KOPT-K1 (cell line): Measurements from ENCODE around the gene ATP6V1F.

Experiments used
- H3K27ac ChIP-seq: fragments of 200-600 bp; sonication (generic); 2 replicates; pipeline ENCODE4 v1.5.1; 2016; ENCODE audit warnings: antibody characterized with exemption, mild to moderate bottlenecking, low read depth, low read length; ENCODE audit not compliant: poor library complexity, severe bottlenecking
- H3K36me3 ChIP-seq: fragments of 200-600 bp; sonication (generic); 2 replicates; pipeline ENCODE4 v1.5.1; 2017; ENCODE audit warnings: antibody characterized with exemption, mild to moderate bottlenecking, low read length, moderate library complexity; ENCODE audit not compliant: insufficient read depth
- H3K9me3 ChIP-seq: fragments of 200-600 bp; sonication (generic); 2 replicates; pipeline ENCODE4 v1.5.1; 2017; ENCODE audit warnings: antibody characterized with exemption, low read length, mild to moderate bottlenecking; ENCODE audit not compliant: insufficient read depth, poor library complexity, severe bottlenecking

The ATP6V1F gene

GRCh38 chr7:128890306-128891109 is 27.9 kb downstream of the ATP6V1F start:
- H3K27ac ChIP-seq: no peak overlapping the region
- H3K9me3 ChIP-seq: no peaks in the 10 kb centered on the region
- H3K36me3 ChIP-seq: no peaks in the 10 kb centered on the region

GRCh38 chr7:128891110-128891941 is 28.7 kb downstream of the ATP6V1F start:
- Histone ChIP-seq H3K9me3 (no peaks in the 10 kb centered on the region), H3K27ac (no peak overlapping the region), H3K36me3 (no peaks in the 10 kb centered on the region)

GRCh38 chr7:128891942-128892269 is 29.2 kb downstream of the ATP6V1F start:
- no peaks in the 10 kb centered on the region for H3K36me3 ChIP-seq
- no peaks in the 10 kb centered on the region for H3K9me3 ChIP-seq
- H3K27ac ChIP-seq: no peak overlapping the region

- Histone ChIP-seq H3K9me3 (no peaks in the 10 kb centered on the region), H3K27ac (no peak overlapping the region), H3K36me3 (no peaks in the 10 kb centered on the region)
Measured at GRCh38 chr7:128892521-128893250, 30.0 kb downstream of the ATP6V1F start.

GRCh38 chr7:128893251-128894100 is 30.8 kb downstream of the ATP6V1F start:
- H3K27ac ChIP-seq: no peak overlapping the region
- peaks cover 5% of the 10 kb centered on the region for H3K9me3 ChIP-seq

GRCh38 chr7:128894101-128894440 is 31.4 kb downstream of the ATP6V1F start:
- Histone ChIP-seq H3K27ac (no peak overlapping the region), H3K36me3 (no peaks in the 10 kb centered on the region), H3K9me3 (peaks cover 10% of the 10 kb centered on the region)

More at GRCh38 chr7:128893251-128894100, 30.8 kb downstream of the ATP6V1F start:
- H3K36me3 ChIP-seq: no peaks in the 10 kb centered on the region

- Histone ChIP-seq H3K9me3 (peaks cover 22% of the 10 kb centered on the region), H3K36me3 (no peaks in the 10 kb centered on the region), H3K27ac (no peak overlapping the region)
Measured at GRCh38 chr7:128895320-128895719, 32.7 kb downstream of the ATP6V1F start.

GRCh38 chr7:128899392-128899791 is 36.7 kb downstream of the ATP6V1F start:
- no peaks in the 10 kb centered on the region for H3K36me3 ChIP-seq
- H3K9me3 ChIP-seq: peaks cover 23% of the 10 kb centered on the region
- no peak overlapping the region for H3K27ac ChIP-seq

GRCh38 chr7:128900237-128900636 is 37.6 kb downstream of the ATP6V1F start:
- H3K36me3 ChIP-seq: no peaks in the 10 kb centered on the region
- no peak overlapping the region for H3K27ac ChIP-seq
- peaks cover 23% of the 10 kb centered on the region for H3K9me3 ChIP-seq

- H3K36me3 ChIP-seq: no peaks in the 10 kb centered on the region
- H3K27ac ChIP-seq: no peak overlapping the region
- H3K9me3 ChIP-seq: peaks cover 23% of the 10 kb centered on the region
Measured at GRCh38 chr7:128902761-128903585, 40.3 kb downstream of the ATP6V1F start.

GRCh38 chr7:128903621-128904361 is 41.1 kb downstream of the ATP6V1F start:
- H3K9me3 ChIP-seq: peaks cover 16% of the 10 kb centered on the region
- no peak overlapping the region for H3K27ac ChIP-seq
- H3K36me3 ChIP-seq: no peaks in the 10 kb centered on the region

GRCh38 chr7:128904381-128905197 is 41.9 kb downstream of the ATP6V1F start:
- Histone ChIP-seq H3K27ac (no peak overlapping the region), H3K9me3 (peaks cover 8% of the 10 kb centered on the region), H3K36me3 (no peaks in the 10 kb centered on the region)
